ENCODE results near the gene PCDHGA2.
"Not testable (repeated sequence)": the region's sequence is repeated elsewhere in the genome, so short reads cannot be mapped to it uniquely, and the experiment has no call there.

DNA sequence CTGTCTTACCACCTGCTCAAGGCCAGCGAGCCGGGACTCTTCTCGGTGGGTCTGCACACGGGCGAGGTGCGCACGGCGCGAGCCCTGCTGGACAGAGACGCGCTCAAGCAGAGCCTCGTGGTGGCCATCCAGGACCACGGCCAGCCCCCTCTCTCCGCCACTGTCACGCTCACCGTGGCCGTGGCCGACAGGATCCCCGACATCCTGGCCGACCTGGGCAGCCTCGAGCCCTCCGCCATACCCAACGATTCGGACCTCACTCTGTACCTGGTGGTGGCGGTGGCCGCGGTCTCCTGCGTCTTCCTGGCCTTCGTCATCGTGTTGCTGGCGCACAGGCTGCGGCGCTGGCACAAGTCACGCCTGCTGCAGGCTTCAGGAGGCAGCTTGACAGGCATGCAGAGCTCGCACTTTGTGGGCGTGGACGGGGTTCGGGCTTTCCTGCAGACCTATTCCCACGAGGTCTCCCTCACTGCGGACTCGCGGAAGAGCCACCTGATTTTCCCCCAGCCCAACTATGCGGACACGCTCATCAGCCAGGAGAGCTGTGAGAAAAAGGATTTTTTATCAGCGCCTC is 2.3 kb downstream of the PCDHGA2 start:
- not testable (repeated sequence) for TF ChIP-seq CTCF, POLR2A, POLR2AphosphoS5 (IDR thresholded peaks at IDR 0.05)

Data from prostate gland (tissue), 2 donors.